BJ (cell line): Measurements from ENCODE around the gene IL36RN. TPM values are rescaled to one million over a fixed set of nuclear protein-coding genes. Genes with fewer than 3 reads are reported as not detected.

ENCODE experiments used
- CTCF ChIA-PET: fragments of 350-600 bp; formaldehyde crosslinking; extraction: SDS; loops from one replicate; lab custom pipeline; 2021; ENCODE audit warnings: antibody characterized with exemption, inconsistent platforms; lab: Yijun Ruan, JAX
- POLR2A ChIA-PET: fragments of 300-600 bp; sonication (Branson Sonifier 250); formaldehyde crosslinking; extraction: SDS; loops from one replicate; lab custom pipeline; 2021; ENCODE audit warnings: antibody characterized with exemption; lab: Charles Lee
- DNase-seq: peaks from one replicate; pipeline ENCODE4 v3.0.0-alpha.2; 2011; ENCODE audit warnings: low read depth
- H3K27me3 ChIP-seq: 2 replicates; pipeline ENCODE4 v1.6.0; 2011; ENCODE audit warnings: low read length; ENCODE audit not compliant: control insufficient read depth, insufficient read depth
- H3K36me3 ChIP-seq: 2 replicates; pipeline ENCODE4 v1.5.1; 2011; ENCODE audit warnings: low read length; ENCODE audit not compliant: control insufficient read depth, insufficient read depth
- H3K4me3 ChIP-seq: 2 replicates; pipeline ENCODE4 v1.5.1; 2011; ENCODE audit warnings: low read depth, mild to moderate bottlenecking, control low read depth, low read length
- polyA plus RNA-seq: library from polyadenylated mRNA; depleted of rRNA; stranded (reverse); fragments of >200 nt; gene quantifications from 2 replicates; pipeline ENCODE4 v1.2.3, GENCODE V29; 2011
- TF ChIP-seq, protein P1 (sequence below): IDR thresholded peaks from 2 replicates; pipeline ENCODE4 v1.5.1; 2011; ENCODE audit warnings: low read depth, mild to moderate bottlenecking, control low read depth, inconsistent platforms, low read length, moderate library complexity; ENCODE audit not compliant: insufficient read depth

IL36RN gene
- polyA plus RNA-seq, 1 experiment = not detected

DNA sequence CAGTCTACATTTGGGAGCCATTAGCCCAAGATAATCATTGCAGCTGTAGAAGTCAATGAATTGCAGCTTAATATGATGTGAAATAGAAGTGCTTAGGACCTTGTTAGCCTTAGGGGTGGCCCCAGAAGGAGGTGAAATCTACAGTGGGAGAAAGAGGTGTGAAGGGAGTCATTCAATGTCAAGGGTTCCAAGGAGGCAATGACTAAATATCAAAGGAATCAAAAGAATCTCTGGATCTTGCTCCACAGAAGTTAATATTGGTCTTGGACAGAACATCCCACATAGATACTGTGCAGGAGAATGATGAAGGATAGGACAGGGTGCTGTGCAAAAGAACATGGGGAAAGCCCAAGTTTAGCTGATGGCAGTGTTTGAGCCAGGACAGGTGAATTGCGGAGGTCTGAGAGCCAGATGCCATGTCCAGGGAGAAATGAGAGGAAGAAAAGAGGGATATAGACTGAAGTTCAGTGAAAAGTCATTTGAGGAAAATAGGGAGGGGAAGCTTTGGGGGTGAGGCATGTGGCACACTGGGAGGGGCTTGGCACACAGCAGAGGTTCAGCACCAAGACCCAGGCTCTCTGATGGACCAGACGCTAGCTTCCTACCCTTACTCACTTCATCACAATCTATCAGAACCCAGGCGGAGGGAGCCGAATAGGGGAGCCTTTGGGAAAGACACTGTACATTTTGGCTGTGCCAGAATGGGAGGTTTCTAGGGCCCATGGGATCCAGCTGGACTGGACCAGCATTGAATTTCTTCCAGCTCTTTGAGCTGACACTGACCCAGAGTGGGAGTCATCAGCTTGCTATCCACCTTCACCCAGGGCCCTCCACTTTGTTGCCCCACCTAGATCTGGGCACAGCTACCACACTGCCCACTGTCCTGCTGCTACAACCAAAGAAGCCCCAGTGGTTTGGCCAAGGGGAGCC lies 10.9 kb downstream of the IL36RN start:
- ChIA-PET CTCF (interaction anchor here (1.7 to 2.2 kb wide), 2 partner anchors 11 to 16 kb away, joined by 8 read pairs; no protein-coding TSS in a partner anchor), POLR2A (no interaction called here)
- TF ChIP-seq, protein P1, sequence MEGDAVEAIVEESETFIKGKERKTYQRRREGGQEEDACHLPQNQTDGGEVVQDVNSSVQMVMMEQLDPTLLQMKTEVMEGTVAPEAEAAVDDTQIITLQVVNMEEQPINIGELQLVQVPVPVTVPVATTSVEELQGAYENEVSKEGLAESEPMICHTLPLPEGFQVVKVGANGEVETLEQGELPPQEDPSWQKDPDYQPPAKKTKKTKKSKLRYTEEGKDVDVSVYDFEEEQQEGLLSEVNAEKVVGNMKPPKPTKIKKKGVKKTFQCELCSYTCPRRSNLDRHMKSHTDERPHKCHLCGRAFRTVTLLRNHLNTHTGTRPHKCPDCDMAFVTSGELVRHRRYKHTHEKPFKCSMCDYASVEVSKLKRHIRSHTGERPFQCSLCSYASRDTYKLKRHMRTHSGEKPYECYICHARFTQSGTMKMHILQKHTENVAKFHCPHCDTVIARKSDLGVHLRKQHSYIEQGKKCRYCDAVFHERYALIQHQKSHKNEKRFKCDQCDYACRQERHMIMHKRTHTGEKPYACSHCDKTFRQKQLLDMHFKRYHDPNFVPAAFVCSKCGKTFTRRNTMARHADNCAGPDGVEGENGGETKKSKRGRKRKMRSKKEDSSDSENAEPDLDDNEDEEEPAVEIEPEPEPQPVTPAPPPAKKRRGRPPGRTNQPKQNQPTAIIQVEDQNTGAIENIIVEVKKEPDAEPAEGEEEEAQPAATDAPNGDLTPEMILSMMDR = no peak
- no peaks in the 10 kb centered on the region for H3K36me3 ChIP-seq
- H3K4me3 ChIP-seq = no peak overlapping the region
- DNase-seq = no peak
- peaks cover 7% of the 10 kb centered on the region for H3K27me3 ChIP-seq

DNA sequence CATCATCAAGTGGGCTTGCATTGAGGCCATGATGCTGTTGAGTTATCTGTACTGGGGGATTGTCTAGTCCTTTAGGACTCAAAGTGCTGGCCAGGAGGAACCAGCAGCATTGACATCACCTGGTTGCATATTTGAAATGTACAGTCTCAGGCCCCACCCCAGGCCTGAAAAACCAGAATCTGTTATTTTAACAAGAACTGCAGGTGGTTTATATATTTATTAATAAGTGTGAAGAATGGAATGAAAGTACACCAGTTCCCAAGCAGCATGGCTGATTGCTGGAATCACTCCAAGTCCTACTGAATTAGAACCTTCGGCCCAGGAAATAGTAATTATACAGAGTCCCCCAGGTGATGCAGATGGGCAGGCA lies 11.6 kb downstream of the IL36RN start:
- TF ChIP-seq, protein P1 = no peak
- Histone ChIP-seq H3K27me3 (peaks cover 8% of the 10 kb centered on the region), H3K36me3 (no peaks in the 10 kb centered on the region), H3K4me3 (no peak overlapping the region)
- ChIA-PET POLR2A (no interaction called here), CTCF (interaction anchor here (1.7 to 2.2 kb wide), 2 partner anchors 10 to 15 kb away, joined by 8 read pairs; no protein-coding TSS in a partner anchor)
- no peak for DNase-seq

DNA sequence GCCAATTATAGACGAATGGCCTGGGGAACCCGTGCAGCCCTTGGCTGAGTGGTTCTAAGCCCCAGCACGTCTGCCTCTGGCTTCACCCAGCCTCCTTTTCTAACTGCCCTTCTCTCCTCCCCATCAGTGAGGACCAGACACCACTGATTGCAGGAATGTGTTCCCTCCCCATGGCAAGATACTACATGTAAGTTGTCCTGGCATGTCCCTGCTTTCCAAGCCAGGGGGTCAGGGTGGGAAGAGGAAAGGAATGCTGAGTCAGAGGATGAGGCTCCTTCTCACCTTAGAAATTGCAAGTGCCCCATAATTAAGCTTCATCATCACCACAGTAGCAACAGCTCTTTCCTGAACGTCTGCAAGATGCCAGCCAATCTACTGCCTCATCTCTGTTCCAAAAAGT lies 13.6 kb downstream of the IL36RN start:
- CTCF ChIA-PET = interaction anchor here (0.6 to 2.0 kb wide), 3 partner anchors 7 to 318 kb away, joined by 3 to 6 read pairs (median 3); no protein-coding TSS in a partner anchor
- peaks cover 11% of the 10 kb centered on the region for H3K27me3 ChIP-seq
- no peak for DNase-seq
- TF ChIP-seq, protein P1 = no peak
- POLR2A ChIA-PET = no interaction called here
- H3K4me3 ChIP-seq = no peak overlapping the region
- H3K36me3 ChIP-seq = no peaks in the 10 kb centered on the region

DNA sequence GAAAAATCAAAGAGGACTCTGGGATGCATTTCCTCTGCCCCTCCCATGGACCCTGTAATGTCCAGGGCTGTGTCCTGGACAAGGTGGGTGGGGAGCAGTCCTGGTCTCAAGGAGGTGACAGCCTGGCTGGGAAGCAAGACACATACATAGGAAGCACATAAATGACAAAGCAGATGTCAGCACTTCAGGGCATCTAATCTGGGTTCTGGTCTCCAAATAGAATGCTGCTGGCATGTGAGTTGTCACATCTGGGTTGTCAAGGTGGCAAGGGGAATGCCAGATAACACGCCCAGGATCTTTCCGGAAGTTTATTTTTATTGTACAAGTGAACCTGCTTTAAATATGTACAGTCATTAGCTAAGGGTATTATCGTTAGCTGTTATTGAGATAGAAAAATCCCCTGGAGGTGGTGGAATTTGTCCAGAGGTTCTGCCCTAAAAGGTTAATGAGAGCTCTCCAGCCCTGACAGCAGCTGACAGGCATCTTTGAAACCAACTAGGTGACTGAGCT lies 14.4 kb downstream of the IL36RN start:
- TF ChIP-seq, protein P1 = no peak
- Histone ChIP-seq H3K4me3 (no peak overlapping the region), H3K36me3 (no peaks in the 10 kb centered on the region), H3K27me3 (peaks cover 11% of the 10 kb centered on the region)
- no peak for DNase-seq
- ChIA-PET CTCF (interaction anchor here (0.6 to 2.0 kb wide), 2 partner anchors 7 to 45 kb away, joined by 3 to 6 read pairs; no protein-coding TSS in a partner anchor), POLR2A (no interaction called here)

DNA sequence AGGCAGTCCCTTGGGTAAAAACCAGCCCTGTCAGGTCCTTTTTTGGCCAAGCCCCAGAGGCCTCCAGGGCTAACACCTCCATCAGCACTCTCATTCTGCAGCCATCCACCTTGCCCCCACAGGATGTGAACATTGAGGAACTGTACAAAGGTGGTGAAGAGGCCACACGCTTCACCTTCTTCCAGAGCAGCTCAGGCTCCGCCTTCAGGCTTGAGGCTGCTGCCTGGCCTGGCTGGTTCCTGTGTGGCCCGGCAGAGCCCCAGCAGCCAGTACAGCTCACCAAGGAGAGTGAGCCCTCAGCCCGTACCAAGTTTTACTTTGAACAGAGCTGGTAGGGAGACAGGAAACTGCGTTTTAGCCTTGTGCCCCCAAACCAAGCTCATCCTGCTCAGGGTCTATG lies 16.0 kb downstream of the IL36RN start:
- ChIA-PET CTCF (interaction anchor here (0.6 to 1.3 kb wide), 2 partner anchors 11 to 124 kb away, joined by 3 read pairs; no protein-coding TSS in a partner anchor), POLR2A (no interaction called here)
- H3K36me3 ChIP-seq = no peaks in the 10 kb centered on the region
- no peak for DNase-seq
- TF ChIP-seq, protein P1 = no peak
- H3K27me3 ChIP-seq = peaks cover 14% of the 10 kb centered on the region
- H3K4me3 ChIP-seq = no peak overlapping the region
